Psoas muscle (tissue), 8 donors: ENCODE data around the gene RABEPK. TPM values are rescaled to one million over a fixed set of nuclear protein-coding genes. Genes with fewer than 3 reads are reported as not detected.
"Not testable (repeated sequence)": the region's sequence is repeated elsewhere in the genome, so short reads cannot be mapped to it uniquely, and the experiment has no call there.

Source experiments
- ATAC-seq, 4 donors: fragments of 200-7000 bp; cut with Tn5 transposase; one replicate each; pipeline ENCODE4 v1.9.1; 2020; ENCODE audit warnings: moderate library complexity in 3 of 4, mild to moderate bottlenecking in 2 of 4
- DNase-seq, 2 donors: peaks; one replicate each; pipeline ENCODE4 v3.0.0-alpha.2; 2020
- H3K27ac ChIP-seq: fragments of 200-600 bp; one replicate; pipeline ENCODE4 v1.8.0; 2022
- H3K27me3 ChIP-seq, 3 donors: fragments of 200-600 bp in 1 of 3; one replicate each; pipeline versions ENCODE4 v1.6.1 to v1.8.0; 2013 to 2022; ENCODE audit warnings: low read length in 2 of 3, mild to moderate bottlenecking in 2 of 3, moderate library complexity in 1 of 3; ENCODE audit not compliant: insufficient read depth in 3 of 3
- H3K36me3 ChIP-seq, 2 donors: fragments of 200-600 bp in 1 of 2; one replicate each; pipeline versions ENCODE4 v1.6.1 to v1.8.0; 2013 to 2022; ENCODE audit warnings: low read depth in 1 of 2, mild to moderate bottlenecking in 1 of 2, moderate library complexity in 1 of 2; ENCODE audit not compliant: insufficient read depth in 1 of 2
- H3K4me1 ChIP-seq: fragments of 200-600 bp; one replicate; pipeline ENCODE4 v1.8.0; 2022
- H3K4me3 ChIP-seq: fragments of 200-600 bp; one replicate; pipeline ENCODE4 v1.8.0; 2022; ENCODE audit warnings: mild to moderate bottlenecking
- H3K9me3 ChIP-seq: fragments of 200-600 bp; one replicate; pipeline ENCODE4 v1.8.0; 2022
- whole genome bisulfite sequencing, 3 donors: extraction: QIAGEN DNeasy Blood & Tissue Kit; methylation state at CpG; one replicate each; pipeline versions ENCODE4 v1.1.6 to v1.1.7; 2013; 5-methylcytosine and 5-hydroxymethylcytosine counted together
- intact Hi-C, 2 donors: fragments of 100-400 bp; cut with DNase I; formaldehyde crosslinking; loops; one replicate each; pipeline versions ENCODE4 v1.11.0 to v1.14.2; 2022
- polyA plus RNA-seq, 3 donors: library from polyadenylated mRNA; stranded (reverse); fragments of 200-250 nt; gene quantifications; one replicate each; pipeline ENCODE4 v1.2.3, GENCODE V29; 2013
- total RNA-seq, 4 donors: library from RNA; stranded (reverse); fragmentation: NEBNext Ultra II Directional in 2 of 4; extraction: Animal tissue kit (Norgen Biotek cat#: 25700) in 2 of 4; gene quantifications; one replicate each; pipeline versions ENCODE4 v1.2.1 to v1.2.4, GENCODE V29; 2021 to 2023
- TF ChIP-seq, protein P1 (sequence below): fragments of 200-600 bp; IDR thresholded peaks from one replicate; pipeline ENCODE4 v1.8.0; 2022; ENCODE audit warnings: antibody characterized with exemption
- donor health status: healthy with polysubstance abuse.
- donor health status: DM: no; HTN: no; CAD: no; lungs with moderate emphysema.
- donor health status: Bipolar disorder and iron deficiency.
- donor health status: healthy.
- donor health status: DM: yes; HTN: yes; CAD: no.
- donor health status: DM: no; HTN: no; CAD: no.
- donor health status: DM: no; HTN: no; CAD: no.
- donor health status: DM: yes; HTN: yes; CAD: no.

Gene RABEPK
- total and polyA plus RNA-seq, 7 donors: 8.8 to 34.5 (median 12.5) TPM

DNA sequence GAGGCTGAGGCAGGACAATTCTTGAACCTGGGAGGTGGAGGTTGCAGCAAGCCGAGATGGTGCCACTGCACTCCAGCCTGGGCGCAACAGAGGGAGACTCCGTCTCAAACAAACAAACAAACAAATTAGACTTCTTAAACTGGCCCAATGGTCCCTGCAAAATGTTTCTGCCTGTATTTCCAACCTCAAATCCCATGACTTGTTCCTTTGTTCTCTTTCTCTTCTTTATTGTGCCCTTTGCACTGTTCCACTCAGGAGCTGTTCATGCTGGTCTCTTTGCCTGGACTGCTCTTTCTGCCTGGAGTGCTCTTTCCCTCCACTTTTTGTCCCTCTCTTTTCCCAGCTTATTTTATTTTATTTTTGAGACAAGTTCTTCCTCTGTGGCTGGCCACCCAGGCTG, 4.1 kb downstream of the RABEPK start:
- intact Hi-C loops: loop anchor here in 1 of 2 donors (5.0 kb wide), 1 partner anchor 38 kb away; the partner anchor contains the start of gene HSPA5
- H3K27ac ChIP-seq: no peak overlapping the region
- TF ChIP-seq, protein P1, sequence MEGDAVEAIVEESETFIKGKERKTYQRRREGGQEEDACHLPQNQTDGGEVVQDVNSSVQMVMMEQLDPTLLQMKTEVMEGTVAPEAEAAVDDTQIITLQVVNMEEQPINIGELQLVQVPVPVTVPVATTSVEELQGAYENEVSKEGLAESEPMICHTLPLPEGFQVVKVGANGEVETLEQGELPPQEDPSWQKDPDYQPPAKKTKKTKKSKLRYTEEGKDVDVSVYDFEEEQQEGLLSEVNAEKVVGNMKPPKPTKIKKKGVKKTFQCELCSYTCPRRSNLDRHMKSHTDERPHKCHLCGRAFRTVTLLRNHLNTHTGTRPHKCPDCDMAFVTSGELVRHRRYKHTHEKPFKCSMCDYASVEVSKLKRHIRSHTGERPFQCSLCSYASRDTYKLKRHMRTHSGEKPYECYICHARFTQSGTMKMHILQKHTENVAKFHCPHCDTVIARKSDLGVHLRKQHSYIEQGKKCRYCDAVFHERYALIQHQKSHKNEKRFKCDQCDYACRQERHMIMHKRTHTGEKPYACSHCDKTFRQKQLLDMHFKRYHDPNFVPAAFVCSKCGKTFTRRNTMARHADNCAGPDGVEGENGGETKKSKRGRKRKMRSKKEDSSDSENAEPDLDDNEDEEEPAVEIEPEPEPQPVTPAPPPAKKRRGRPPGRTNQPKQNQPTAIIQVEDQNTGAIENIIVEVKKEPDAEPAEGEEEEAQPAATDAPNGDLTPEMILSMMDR: no peak
- ATAC-seq: no peak
- H3K27me3 ChIP-seq: no peaks in the 10 kb centered on the region
- H3K9me3 ChIP-seq: no peaks in the 10 kb centered on the region
- peaks cover 7% of the 10 kb centered on the region for H3K4me1 ChIP-seq
- WGBS, 3 donors: 84 to 97% (median 97%) methylated on average over 3 of the region's 3 CpGs
- H3K4me3 ChIP-seq: no peak overlapping the region
- H3K36me3 ChIP-seq: peaks cover 7 to 67% of the 10 kb centered on the region in 2 donors
- DNase-seq: no peak

DNA sequence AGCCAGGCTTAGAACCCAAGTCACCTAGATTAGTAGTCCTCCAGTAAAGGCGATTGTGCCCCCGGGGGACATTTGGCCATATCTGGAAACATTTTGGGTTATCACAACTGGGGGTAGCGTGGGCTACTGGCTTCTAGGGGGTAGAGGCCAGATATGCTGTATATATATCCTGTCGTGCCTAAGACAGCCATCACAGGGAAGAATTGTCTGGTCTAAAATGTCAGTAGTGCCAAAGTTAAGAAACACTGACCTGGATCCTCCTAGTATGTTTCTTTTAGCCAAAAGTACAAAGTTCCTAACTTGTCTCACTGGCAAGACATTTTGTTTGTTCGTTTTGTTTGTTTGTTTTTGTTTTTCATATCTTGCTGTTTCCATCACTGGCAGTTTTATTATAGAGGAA, 13.8 kb downstream of the RABEPK start:
- WGBS, 3 donors: 88 to 89% (median 88%) methylated on average over 5 of the region's 5 CpGs
- H3K27ac ChIP-seq: no peak overlapping the region
- TF ChIP-seq, protein P1: no peak

DNA sequence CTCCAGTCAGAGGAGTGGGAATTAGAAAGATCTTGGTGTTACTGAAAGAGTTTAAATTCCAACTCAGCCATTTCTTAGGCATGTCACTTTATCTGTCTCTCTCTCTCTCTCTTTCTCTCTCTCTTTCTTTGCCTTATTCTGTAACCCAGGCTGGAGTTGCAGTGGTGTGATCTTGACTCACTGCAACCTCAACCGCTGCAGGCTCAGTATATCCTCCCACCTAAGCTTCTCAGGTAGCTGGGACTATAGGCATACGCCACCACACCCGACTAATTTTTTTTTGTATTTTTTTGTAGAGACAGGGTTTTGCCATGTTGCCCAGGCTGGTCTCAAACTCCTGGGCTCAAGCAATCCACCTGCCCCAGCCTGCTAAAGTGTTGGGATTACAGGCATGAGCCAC, 18.3 kb downstream of the RABEPK start:
- H3K36me3 ChIP-seq: peaks cover 5 to 69% of the 10 kb centered on the region in 2 donors
- ATAC-seq (no peak), DNase-seq (no peak)
- 98 to 100% (median 100%) methylated on average over 3 of the region's 3 CpGs for WGBS, 3 donors
- H3K27ac ChIP-seq: no peak overlapping the region
- intact Hi-C loops: no loop called here
- H3K4me3 ChIP-seq: no peak overlapping the region
- TF ChIP-seq, protein P1: no peak
- no peaks in the 10 kb centered on the region for H3K27me3 ChIP-seq
- no peaks in the 10 kb centered on the region for H3K9me3 ChIP-seq
- no peaks in the 10 kb centered on the region for H3K4me1 ChIP-seq

More for the DNA sequence above, 13.8 kb downstream of the RABEPK start:
- Histone ChIP-seq H3K4me3 (no peak overlapping the region), H3K4me1 (no peaks in the 10 kb centered on the region), H3K9me3 (no peaks in the 10 kb centered on the region), H3K36me3 (peaks cover 8 to 63% of the 10 kb centered on the region in 2 donors), H3K27me3 (no peaks in the 10 kb centered on the region)
- intact Hi-C loops: no loop called here
- no peak for DNase-seq
- no peak for ATAC-seq

DNA sequence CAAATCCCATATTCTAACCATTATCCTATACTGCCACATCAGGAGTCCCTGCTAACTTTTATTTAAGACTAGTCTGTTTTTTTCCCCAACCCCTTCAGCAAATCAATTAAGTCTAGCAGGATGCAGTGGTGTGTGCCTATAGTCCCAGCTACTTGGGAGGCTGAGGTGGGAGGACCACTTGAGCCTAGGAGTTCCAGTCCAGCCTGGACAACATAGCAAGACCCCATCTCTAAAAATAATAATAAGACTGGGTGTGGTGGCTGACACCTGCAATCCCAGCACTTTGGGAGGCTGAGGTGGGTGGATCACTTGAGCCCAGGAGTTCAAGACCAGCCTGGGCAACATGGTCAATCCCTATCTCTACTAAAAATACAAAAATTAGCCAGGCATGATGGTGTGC, 24.5 kb downstream of the RABEPK start:
- H3K36me3 ChIP-seq: peaks cover 2 to 68% of the 10 kb centered on the region in 2 donors
- ATAC-seq, H3K4me1 ChIP-seq, intact Hi-C loops, H3K9me3 ChIP-seq, H3K4me3 ChIP-seq, H3K27me3 ChIP-seq, H3K27ac ChIP-seq, DNase-seq: not testable (repeated sequence)

DNA sequence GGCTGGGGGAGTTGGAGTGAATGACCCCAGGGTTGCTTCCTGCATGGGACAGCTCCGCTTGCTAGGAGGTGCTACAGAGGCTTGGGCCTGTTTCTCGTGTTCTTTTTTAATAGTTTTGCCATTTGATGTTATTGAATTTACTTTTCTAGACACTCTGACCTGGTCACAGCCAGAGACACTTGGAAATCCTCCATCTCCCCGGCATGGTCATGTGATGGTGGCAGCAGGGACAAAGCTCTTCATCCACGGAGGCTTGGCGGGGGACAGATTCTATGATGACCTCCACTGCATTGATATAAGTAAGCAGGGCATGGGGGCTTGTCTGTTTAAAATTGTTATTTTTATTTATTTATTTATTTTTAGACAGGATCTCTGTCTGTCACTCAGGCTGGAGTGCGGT, 27.4 kb downstream of the RABEPK start:
- H3K4me3 ChIP-seq: no peak overlapping the region
- WGBS, 3 donors: 86 to 96% (median 90%) methylated on average over 6 of the region's 6 CpGs
- peaks cover 5 to 63% of the 10 kb centered on the region in 2 donors for H3K36me3 ChIP-seq
- intact Hi-C loops: no loop called here
- H3K27ac ChIP-seq: no peak overlapping the region
- H3K9me3 ChIP-seq: no peaks in the 10 kb centered on the region
- no peaks in the 10 kb centered on the region for H3K27me3 ChIP-seq
- no peaks in the 10 kb centered on the region for H3K4me1 ChIP-seq
- no peak for DNase-seq
- TF ChIP-seq, protein P1: no peak
- ATAC-seq: no peak
